GM15510 (cell line): ENCODE measurements around the gene GIMAP5.

Experiments used
- POLR2A ChIP-seq: IDR thresholded peaks from 3 replicates; pipeline ENCODE4 v1.6.1; 2011; ENCODE audit warnings: borderline replicate concordance; ENCODE audit not compliant: insufficient read length; ENCODE audit errors: extremely low read depth

GIMAP5 gene

GRCh38 chr7:150753239-150753638 is 16.0 kb downstream of the GIMAP5 start:
- no peak for TF ChIP-seq POLR2A

DNA sequence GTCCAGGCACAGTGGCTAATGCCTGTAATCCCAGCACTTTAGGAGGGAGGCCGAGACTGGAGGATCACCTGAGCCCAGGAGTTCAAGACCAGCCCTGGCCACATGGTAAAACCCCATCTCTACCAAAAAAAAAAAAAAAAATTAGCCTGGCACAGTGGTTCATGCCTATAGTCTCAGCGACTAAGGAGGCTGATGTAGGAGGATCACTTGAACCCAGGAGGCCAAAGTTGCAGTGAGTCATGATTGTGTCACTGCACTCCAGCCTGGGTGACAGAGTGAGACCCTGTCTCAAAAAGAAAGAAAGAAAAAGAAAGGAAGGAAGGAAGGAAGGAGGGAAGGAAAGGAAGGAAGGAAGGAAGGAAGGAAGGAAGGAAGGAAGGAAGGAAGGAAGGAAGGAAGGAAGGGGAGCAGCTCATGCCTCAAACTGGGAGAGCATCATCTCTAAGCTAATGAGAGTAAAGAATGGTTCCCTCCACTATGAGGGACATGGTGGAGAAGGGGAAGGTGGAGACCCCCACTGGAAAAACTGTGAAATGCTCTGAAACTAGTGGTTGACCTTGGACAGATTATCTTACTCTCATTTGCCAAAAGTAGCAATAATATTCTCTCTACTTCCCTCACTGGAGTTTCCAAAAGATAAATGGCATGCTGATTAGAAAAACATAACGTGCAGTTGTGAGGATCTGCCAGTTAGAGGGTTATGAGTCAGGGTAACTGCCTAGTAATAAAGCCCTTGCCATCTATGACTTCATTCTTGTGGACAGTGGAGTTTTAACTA is 16.8 kb downstream of the GIMAP5 start:
- no peak for TF ChIP-seq POLR2A

- TF ChIP-seq POLR2A, result no peak
Observed at GRCh38 chr7:150754951-150755350, 17.7 kb downstream of the GIMAP5 start.

DNA sequence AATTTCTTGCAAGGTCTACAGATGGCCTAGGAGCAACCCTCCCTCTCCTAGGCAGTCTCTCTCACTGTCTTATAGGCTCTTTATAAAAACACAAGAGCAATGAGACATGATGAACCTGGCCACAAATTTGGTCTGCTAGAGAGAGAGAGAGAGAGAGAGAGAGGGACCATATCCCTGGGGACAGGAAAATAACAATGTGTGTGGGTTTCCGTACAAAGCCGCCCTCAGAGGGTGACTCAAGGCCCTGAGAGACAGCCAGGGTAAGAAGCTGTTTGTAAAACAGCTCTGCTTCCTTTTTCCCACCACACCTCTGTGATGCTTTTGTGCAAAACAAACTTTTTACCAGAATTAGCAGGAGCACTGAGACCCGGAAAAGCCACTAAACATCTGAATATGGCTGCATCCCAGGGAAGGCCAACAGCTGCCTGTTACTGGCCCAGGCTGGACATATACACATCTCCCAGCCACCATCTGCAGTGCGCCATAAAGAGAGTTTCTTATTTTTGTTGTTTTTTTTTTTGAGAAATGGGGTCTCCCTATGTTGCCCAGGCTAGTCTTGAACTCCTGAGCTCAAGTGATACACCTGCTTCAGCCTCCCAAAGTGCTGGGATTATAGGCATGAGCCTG is 18.4 kb downstream of the GIMAP5 start:
- no peak for TF ChIP-seq POLR2A

DNA sequence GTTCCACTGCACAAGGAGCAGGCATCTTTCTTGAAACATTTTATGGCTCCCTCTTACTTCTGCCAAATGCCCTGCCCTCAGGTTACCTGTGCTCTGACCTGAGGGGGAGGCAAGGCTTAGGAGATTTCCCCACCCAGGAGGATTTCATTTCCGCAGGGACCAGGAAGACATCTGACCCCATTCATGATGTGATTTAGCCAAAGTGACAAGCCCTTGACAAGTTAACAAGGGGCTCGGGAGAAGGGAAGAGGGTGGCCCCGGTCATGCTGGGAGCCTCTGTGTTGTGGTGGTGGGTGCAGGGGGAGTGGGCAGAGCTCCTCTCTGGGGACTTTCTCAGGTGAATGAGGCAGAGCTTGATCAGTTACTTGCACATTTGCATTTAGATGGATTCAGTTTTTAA is 18.9 kb downstream of the GIMAP5 start:
- TF ChIP-seq POLR2A, result no peak

DNA sequence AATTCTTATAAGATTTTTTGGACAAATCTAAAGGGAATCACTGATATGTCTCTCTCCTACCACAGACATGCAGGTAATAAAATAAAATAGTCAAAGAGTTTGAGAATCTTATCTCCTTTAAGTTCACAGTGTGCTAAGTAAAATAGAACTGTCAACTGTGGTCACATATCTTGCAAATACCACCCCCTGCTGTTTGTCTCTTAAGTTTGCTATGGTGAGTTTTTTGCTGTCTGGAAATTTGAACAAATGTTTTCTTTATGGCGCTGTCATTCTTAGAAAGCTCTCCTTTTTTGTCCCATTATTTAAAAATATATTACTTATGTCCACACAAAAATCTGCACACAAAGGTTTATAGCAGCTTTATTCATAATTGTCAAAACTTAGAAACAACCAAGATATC is 19.6 kb downstream of the GIMAP5 start:
- no peak for TF ChIP-seq POLR2A

DNA sequence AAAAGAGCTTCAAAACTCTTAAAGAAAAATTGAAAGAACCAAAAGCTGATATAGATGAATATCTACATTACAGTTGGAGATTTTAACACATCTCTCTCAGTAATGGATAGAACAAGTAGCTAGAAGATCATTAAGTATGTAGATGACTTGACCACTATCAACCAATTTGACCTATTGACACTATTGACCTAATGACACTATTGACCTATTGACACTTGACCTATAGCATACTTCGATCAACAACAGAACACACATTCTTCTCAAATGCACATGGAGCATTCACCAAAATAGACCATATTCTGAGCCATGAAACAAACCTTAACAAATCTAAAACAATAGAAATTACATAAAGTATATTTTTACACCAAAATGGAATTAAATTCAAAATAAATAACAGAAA is 22.3 kb downstream of the GIMAP5 start:
- no peak for TF ChIP-seq POLR2A

DNA sequence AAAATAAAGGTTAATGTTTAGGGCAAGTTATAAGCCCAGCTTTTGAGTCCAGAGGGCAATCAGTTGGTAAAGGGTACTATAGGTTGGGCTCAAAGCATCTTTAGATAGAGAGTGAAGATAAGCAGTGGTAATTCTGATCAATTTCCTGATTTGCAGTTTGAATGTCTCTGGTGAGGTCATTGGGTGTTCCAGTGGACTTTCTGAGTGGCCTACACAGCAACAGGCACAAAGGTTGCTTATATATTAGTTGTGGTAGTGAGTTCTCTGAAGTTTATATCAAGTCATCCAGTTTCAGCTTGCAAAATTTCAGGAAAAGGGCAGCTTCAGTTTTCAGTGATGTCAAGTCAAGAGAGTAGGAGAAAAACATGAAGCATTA is 29.1 kb downstream of the GIMAP5 start:
- TF ChIP-seq POLR2A, result no peak

DNA sequence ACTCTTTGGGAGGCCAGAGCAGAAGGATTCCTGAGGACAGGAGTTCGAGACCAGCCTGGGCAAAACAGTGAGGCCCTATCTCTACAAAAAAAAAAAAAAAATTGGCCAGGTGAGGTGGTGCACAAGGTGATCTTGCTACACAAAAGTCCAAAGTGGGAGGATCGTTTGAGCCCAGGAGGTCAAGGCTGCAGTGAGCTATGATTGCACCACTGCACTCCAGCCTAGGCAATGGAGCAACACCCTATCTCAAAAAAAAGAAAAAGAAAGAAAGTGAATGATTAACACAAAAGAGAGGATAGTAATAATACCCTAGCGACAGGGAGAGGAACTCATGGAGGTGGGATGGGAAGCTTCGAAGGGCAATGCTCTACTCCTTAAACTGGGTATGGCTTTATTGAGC is 32.5 kb downstream of the GIMAP5 start:
- no peak for TF ChIP-seq POLR2A

DNA sequence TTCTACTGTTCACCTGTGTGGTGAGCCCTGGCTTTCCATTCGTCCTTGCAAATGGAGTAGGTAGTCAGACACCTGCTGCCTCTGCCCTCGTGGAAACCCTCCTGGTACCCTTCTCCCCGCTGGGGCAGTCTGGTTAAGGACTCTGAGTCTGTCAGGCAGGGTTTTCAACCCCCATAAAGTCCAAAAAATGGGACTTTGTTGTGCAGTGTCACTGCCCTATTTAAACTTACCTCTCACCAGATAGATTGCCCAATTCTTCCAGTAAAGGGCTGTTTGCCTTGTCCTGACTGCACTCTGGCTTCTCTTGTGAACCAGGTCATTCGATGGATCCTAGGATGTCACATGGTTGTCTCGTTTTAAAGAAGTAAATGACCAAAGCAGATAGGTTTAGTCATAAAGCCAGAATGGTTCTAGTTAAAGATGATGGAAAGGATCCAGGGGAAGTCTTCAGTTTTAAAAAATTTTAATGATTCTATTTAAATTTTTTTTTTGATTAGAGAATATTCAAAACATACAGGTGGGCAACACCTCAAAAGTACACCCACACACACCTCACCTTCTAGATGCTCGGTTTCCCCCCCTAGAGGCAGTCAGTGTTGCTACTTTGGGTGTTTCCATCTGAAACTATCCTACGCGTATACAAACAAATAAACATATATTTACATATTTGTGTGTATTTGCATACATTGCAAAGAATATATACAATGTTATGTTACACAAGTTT is 41.0 kb downstream of the GIMAP5 start:
- TF ChIP-seq POLR2A, result no peak

DNA sequence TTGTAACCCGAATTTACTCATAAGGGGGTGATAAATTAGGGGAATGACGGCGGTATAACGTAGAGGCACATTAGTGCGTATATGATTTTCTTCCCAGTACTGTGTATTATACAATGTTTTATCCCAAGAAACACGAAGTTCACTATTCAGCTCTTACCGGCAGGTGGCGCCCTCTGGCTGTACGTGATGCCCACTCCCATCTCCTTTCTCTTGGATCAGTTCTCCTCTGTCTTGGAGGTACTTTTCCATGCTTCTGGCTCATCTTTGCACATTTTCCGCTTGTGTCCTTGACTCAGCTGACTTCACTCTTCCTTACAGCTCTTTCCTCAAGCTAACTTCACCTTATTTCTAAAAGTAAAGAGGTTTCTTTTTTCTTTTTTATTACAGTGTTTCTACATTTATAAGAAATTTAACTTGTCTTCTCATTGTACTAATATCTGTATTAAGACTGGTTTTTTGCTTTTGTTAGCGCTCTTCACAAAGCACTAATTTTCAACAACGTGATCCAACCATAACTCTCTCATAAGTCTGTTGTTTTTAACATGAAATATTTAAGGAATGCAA is 41.6 kb downstream of the GIMAP5 start:
- TF ChIP-seq POLR2A, result no peak

DNA sequence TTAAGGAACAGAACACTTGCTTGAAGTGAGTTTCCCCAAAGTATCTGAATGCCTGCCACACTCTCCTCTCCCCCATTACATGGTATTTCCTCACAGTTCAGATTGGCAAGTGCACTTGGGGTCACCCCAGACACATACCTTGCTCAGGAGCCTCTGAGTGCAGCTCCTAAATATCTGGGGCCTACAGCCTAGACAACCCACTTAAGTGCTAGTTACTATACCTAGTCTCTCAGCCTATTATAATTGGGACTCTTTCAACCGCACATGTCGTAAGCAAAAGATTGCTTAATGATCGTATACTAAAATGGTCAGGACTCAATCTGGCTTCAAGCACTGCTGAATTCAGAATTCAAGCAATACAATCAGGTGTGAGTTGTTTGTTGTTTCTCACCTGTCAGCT is 43.1 kb downstream of the GIMAP5 start:
- no peak for TF ChIP-seq POLR2A

GRCh38 chr7:150781103-150781502 is 43.9 kb downstream of the GIMAP5 start:
- no peak for TF ChIP-seq POLR2A

GRCh38 chr7:150781961-150782360 is 44.7 kb downstream of the GIMAP5 start:
- no peak for TF ChIP-seq POLR2A

- no peak for TF ChIP-seq POLR2A
Observed at GRCh38 chr7:150784120-150784736, 47.0 kb downstream of the GIMAP5 start.
